Nephron (organoid): ENCODE results near the gene PRKAG2.

Experiments used
- H3K27ac Mint-ChIP-seq, 3 experiments: 2 replicates each; pipeline ENCODE4 v1.8.0; 2020; ENCODE audit warnings: mixed read lengths in 3 of 3, mild to moderate bottlenecking in 2 of 3, moderate library complexity in 1 of 3
- H3K27me3 Mint-ChIP-seq: 2 replicates; pipeline ENCODE4 v1.8.0; 2021; ENCODE audit warnings: low read depth, mild to moderate bottlenecking, moderate library complexity, mixed read lengths
- H3K36me3 Mint-ChIP-seq: 2 replicates; pipeline ENCODE4 v1.8.0; 2020; ENCODE audit warnings: low read depth, mixed read lengths
- H3K4me1 Mint-ChIP-seq: 2 replicates; pipeline ENCODE4 v1.8.0; 2020; ENCODE audit warnings: mixed read lengths
- H3K4me3 Mint-ChIP-seq, 3 experiments: 2 replicates each; pipeline ENCODE4 v1.8.0; 2020; ENCODE audit warnings: mild to moderate bottlenecking in 3 of 3, mixed read lengths in 3 of 3, moderate library complexity in 2 of 3
- H3K9me3 Mint-ChIP-seq: 2 replicates; pipeline ENCODE4 v1.8.0; 2020; ENCODE audit warnings: mixed read lengths
- CTCF ChIP-seq, 3 experiments: fragments of 200-600 bp; sonication (generic); IDR thresholded peaks; one replicate each; pipeline ENCODE4 v1.5.0; 2021; ENCODE audit warnings: antibody characterized with exemption in 3 of 3; ENCODE audit not compliant: unreplicated experiment in 3 of 3

The PRKAG2 gene

GRCh38 chr7:151732292-151732691 is 144.6 kb downstream of the PRKAG2 start:
- H3K36me3 Mint-ChIP-seq = no peaks in the 10 kb centered on the region
- no peak overlapping the region for H3K27ac Mint-ChIP-seq
- peaks cover 30% of the 10 kb centered on the region for H3K27me3 Mint-ChIP-seq
- H3K4me3 Mint-ChIP-seq = no peak overlapping the region
- no peaks in the 10 kb centered on the region for H3K9me3 Mint-ChIP-seq
- TF ChIP-seq CTCF (IDR thresholded peaks at IDR 0.05; ENCODE audit: unreplicated experiment in 3 of 3) = no peak
- H3K4me1 Mint-ChIP-seq = peaks cover 29% of the 10 kb centered on the region

- TF ChIP-seq CTCF (IDR thresholded peaks at IDR 0.05; ENCODE audit: unreplicated experiment in 3 of 3) = no peak
- no peak overlapping the region for H3K4me3 Mint-ChIP-seq
- H3K27ac Mint-ChIP-seq = no peak overlapping the region
- peaks cover 25% of the 10 kb centered on the region for H3K4me1 Mint-ChIP-seq
- H3K9me3 Mint-ChIP-seq = no peaks in the 10 kb centered on the region
- H3K27me3 Mint-ChIP-seq = peaks cover 30% of the 10 kb centered on the region
- no peaks in the 10 kb centered on the region for H3K36me3 Mint-ChIP-seq
These were observed 145.9 kb downstream of the PRKAG2 start for GRCh38 chr7:151731022-151731441.

GRCh38 chr7:151730591-151730990 is 146.3 kb downstream of the PRKAG2 start:
- no peaks in the 10 kb centered on the region for H3K36me3 Mint-ChIP-seq
- H3K9me3 Mint-ChIP-seq = no peaks in the 10 kb centered on the region
- H3K27ac Mint-ChIP-seq = no peak overlapping the region
- H3K4me3 Mint-ChIP-seq = no peak overlapping the region
- peaks cover 23% of the 10 kb centered on the region for H3K4me1 Mint-ChIP-seq
- TF ChIP-seq CTCF (IDR thresholded peaks at IDR 0.05; ENCODE audit: unreplicated experiment in 3 of 3) = no peak
- peaks cover 30% of the 10 kb centered on the region for H3K27me3 Mint-ChIP-seq

- peaks cover 30% of the 10 kb centered on the region for H3K27me3 Mint-ChIP-seq
- no peak for TF ChIP-seq CTCF (IDR thresholded peaks at IDR 0.05; ENCODE audit: unreplicated experiment in 3 of 3)
- H3K9me3 Mint-ChIP-seq = no peaks in the 10 kb centered on the region
- peaks cover 23% of the 10 kb centered on the region for H3K4me1 Mint-ChIP-seq
- H3K36me3 Mint-ChIP-seq = no peaks in the 10 kb centered on the region
- no peak overlapping the region for H3K4me3 Mint-ChIP-seq
- H3K27ac Mint-ChIP-seq = no peak overlapping the region
These were observed 147.4 kb downstream of the PRKAG2 start for GRCh38 chr7:151729521-151729921.

GRCh38 chr7:151728746-151729145 is 148.2 kb downstream of the PRKAG2 start:
- no peak for TF ChIP-seq CTCF (IDR thresholded peaks at IDR 0.05; ENCODE audit: unreplicated experiment in 3 of 3)
- no peaks in the 10 kb centered on the region for H3K9me3 Mint-ChIP-seq
- peaks cover 31% of the 10 kb centered on the region for H3K27me3 Mint-ChIP-seq
- no peaks in the 10 kb centered on the region for H3K36me3 Mint-ChIP-seq
- no peak overlapping the region for H3K27ac Mint-ChIP-seq
- H3K4me3 Mint-ChIP-seq = no peak overlapping the region
- H3K4me1 Mint-ChIP-seq = peaks cover 17% of the 10 kb centered on the region

GRCh38 chr7:151728286-151728660 is 148.6 kb downstream of the PRKAG2 start:
- H3K27me3 Mint-ChIP-seq = peaks cover 35% of the 10 kb centered on the region
- TF ChIP-seq CTCF (IDR thresholded peaks at IDR 0.05; ENCODE audit: unreplicated experiment in 3 of 3) = no peak
- H3K4me1 Mint-ChIP-seq = peaks cover 17% of the 10 kb centered on the region
- no peaks in the 10 kb centered on the region for H3K36me3 Mint-ChIP-seq
- H3K27ac Mint-ChIP-seq = no peak overlapping the region
- H3K9me3 Mint-ChIP-seq = no peaks in the 10 kb centered on the region
- no peak overlapping the region for H3K4me3 Mint-ChIP-seq
